NK-92 treated with Interleukin-12 subunit alpha and Interleukin-12 subunit beta, amount 100 ng/mL, for 24 hours (cell line): ENCODE data around the gene PCNX2.
"Not testable (repeated sequence)": the region's sequence is repeated elsewhere in the genome, so short reads cannot be mapped to it uniquely, and the experiment has no call there.

Experiments used
- DNase-seq: peaks from one replicate; lab custom pipeline; 2025; lab: John Stamatoyannopoulos, UW

The PCNX2 gene

GRCh38 chr1:233224311-233224710, 71.2 kb downstream of the PCNX2 start:
- no peak for DNase-seq

GRCh38 chr1:233217832-233218231, 77.7 kb downstream of the PCNX2 start:
- DNase-seq: no peak

- no peak for DNase-seq
These were observed 79.5 kb downstream of the PCNX2 start for GRCh38 chr1:233216009-233216408.

- DNase-seq: no peak
These were observed 80.3 kb downstream of the PCNX2 start for GRCh38 chr1:233215135-233215760.

- DNase-seq: no peak
These were observed 83.9 kb downstream of the PCNX2 start for GRCh38 chr1:233211595-233211994.

- no peak for DNase-seq
These were observed 84.4 kb downstream of the PCNX2 start for GRCh38 chr1:233211106-233211505.

- DNase-seq: no peak
These were observed 86.0 kb downstream of the PCNX2 start for GRCh38 chr1:233209481-233209880.

- DNase-seq: no peak
These were observed 86.8 kb downstream of the PCNX2 start for GRCh38 chr1:233208687-233209086.

- DNase-seq: no peak
These were observed 97.6 kb downstream of the PCNX2 start for GRCh38 chr1:233197940-233198339.

- no peak for DNase-seq
These were observed 101.8 kb downstream of the PCNX2 start for GRCh38 chr1:233193741-233194140.

- no peak for DNase-seq
These were observed 104.5 kb downstream of the PCNX2 start for GRCh38 chr1:233190987-233191386.

GRCh38 chr1:233189526-233189925, 106.0 kb downstream of the PCNX2 start:
- DNase-seq: no peak

- no peak for DNase-seq
These were observed 107.5 kb downstream of the PCNX2 start for GRCh38 chr1:233188061-233188460.

- no peak for DNase-seq
These were observed 112.1 kb downstream of the PCNX2 start for GRCh38 chr1:233183226-233184020.

GRCh38 chr1:233182587-233182986, 112.9 kb downstream of the PCNX2 start:
- DNase-seq: no peak

- no peak for DNase-seq
These were observed 114.7 kb downstream of the PCNX2 start for GRCh38 chr1:233180641-233181364.

- not testable (repeated sequence) for DNase-seq
These were observed 115.9 kb downstream of the PCNX2 start for GRCh38 chr1:233179638-233180037.

- DNase-seq: no peak
These were observed 123.3 kb downstream of the PCNX2 start for GRCh38 chr1:233172201-233172600.

- DNase-seq: no peak
These were observed 124.8 kb downstream of the PCNX2 start for GRCh38 chr1:233170741-233171140.

- DNase-seq: no peak
These were observed 127.1 kb downstream of the PCNX2 start for GRCh38 chr1:233168384-233168783.

- no peak for DNase-seq
These were observed 128.6 kb downstream of the PCNX2 start for GRCh38 chr1:233166896-233167295.

GRCh38 chr1:233163696-233164095, 131.8 kb downstream of the PCNX2 start:
- no peak for DNase-seq

GRCh38 chr1:233158322-233158721, 137.2 kb downstream of the PCNX2 start:
- no peak for DNase-seq
